ENCODE data around the gene LIN7A. TPM values are rescaled to one million over a fixed set of nuclear protein-coding genes. Genes with fewer than 3 reads are reported as not detected.

The LIN7A gene
- total RNA-seq, 4 donors from 2014 or later: 10.2 to 31.2 (median 16.5) TPM

DNA sequence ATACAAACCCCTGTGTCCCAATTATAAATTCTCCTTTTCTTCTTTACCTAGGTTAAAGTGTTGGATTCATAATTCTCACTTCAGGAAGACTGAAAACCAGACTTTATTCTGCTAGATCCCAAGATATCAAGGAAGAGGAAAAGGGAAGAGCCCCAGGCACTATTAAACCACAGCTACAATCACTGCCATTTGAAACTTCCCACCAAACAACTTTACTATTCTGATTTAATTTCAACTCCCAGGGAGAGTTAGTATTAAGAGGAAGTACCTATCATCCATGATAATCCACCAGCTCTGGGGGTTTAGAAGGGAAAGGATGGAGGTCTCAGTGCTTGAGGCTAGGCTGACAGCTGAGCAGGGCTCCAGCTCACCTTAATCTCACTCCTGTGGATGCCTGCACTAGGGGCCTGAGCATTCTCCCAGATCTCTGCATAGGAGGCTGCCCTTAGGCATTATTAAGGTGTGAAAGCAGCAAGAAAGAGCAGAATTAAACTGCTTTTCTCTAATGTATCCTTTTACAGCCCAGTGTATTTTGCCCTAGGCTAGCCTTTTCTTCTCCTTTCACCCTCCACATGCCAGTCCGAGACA lies 168.1 kb downstream of the LIN7A start:
- Histone ChIP-seq H3K4me3 (no peak overlapping the region), H3K9me3 (no peaks in the 10 kb centered on the region), H3K27me3 (no peaks in the 10 kb centered on the region), H3K4me1 (no peaks in the 10 kb centered on the region), H3K27ac (no peak overlapping the region), H3K36me3 (no peaks in the 10 kb centered on the region)
- TF ChIP-seq, protein P1, sequence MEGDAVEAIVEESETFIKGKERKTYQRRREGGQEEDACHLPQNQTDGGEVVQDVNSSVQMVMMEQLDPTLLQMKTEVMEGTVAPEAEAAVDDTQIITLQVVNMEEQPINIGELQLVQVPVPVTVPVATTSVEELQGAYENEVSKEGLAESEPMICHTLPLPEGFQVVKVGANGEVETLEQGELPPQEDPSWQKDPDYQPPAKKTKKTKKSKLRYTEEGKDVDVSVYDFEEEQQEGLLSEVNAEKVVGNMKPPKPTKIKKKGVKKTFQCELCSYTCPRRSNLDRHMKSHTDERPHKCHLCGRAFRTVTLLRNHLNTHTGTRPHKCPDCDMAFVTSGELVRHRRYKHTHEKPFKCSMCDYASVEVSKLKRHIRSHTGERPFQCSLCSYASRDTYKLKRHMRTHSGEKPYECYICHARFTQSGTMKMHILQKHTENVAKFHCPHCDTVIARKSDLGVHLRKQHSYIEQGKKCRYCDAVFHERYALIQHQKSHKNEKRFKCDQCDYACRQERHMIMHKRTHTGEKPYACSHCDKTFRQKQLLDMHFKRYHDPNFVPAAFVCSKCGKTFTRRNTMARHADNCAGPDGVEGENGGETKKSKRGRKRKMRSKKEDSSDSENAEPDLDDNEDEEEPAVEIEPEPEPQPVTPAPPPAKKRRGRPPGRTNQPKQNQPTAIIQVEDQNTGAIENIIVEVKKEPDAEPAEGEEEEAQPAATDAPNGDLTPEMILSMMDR (IDR thresholded peaks at IDR 0.05): no peak
- intact Hi-C loops (cut with DNase I; ENCODE audit: low total_unique reads): no loop called here
- DNase-seq: no peak

DNA sequence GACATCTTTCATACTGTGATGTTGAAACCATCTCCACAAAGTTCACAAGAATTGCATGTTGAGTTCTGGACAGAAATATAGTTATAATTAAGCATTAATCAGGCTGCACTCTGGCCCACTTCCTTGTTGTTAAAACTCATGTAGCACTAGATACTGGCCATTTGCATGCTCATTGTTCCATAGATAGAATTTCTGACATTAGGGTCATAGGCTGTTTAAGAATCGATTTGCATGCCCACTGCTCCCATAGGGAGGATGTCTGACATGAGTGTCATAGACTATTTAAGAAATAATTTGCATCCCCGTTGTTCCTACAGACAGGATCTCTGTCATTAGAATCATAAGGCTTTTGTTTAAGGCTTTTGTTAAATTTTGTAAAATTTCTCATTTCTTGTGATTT lies 170.8 kb downstream of the LIN7A start:
- Histone ChIP-seq H3K27me3 (no peaks in the 10 kb centered on the region), H3K36me3 (no peaks in the 10 kb centered on the region), H3K4me1 (no peaks in the 10 kb centered on the region), H3K27ac (no peak overlapping the region), H3K9me3 (no peaks in the 10 kb centered on the region), H3K4me3 (no peak overlapping the region)
- intact Hi-C loops (cut with DNase I; ENCODE audit: low total_unique reads): no loop called here
- no peak for DNase-seq
- TF ChIP-seq, protein P1 (IDR thresholded peaks at IDR 0.05): no peak
- TF ChIP-seq POLR2A (IDR thresholded peaks at IDR 0.05): no peak

DNA sequence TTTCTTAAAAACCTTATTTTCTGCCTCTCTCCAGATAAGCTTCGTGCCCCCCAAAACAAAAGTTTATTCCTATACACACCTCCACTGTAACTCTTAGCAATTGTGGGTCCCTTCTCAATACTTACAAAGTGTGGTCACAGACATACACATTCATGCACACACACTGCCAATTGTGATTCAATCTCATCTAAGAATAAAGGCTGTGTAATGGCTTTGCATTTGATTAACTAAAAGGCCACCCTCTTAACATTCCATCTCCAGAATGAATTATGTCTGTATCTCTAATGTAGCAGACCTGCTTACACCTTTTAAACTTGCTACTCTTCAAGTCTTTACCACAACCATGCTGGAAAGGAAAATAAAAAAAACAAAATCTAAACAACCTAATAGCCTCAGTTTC lies 171.5 kb downstream of the LIN7A start:
- no peak overlapping the region for H3K4me3 ChIP-seq
- H3K4me1 ChIP-seq: no peaks in the 10 kb centered on the region
- no peak overlapping the region for H3K27ac ChIP-seq
- intact Hi-C loops (cut with DNase I; ENCODE audit: low total_unique reads): no loop called here
- H3K36me3 ChIP-seq: no peaks in the 10 kb centered on the region
- H3K9me3 ChIP-seq: no peaks in the 10 kb centered on the region
- no peak for DNase-seq
- TF ChIP-seq POLR2A (IDR thresholded peaks at IDR 0.05): no peak
- TF ChIP-seq, protein P1 (IDR thresholded peaks at IDR 0.05): no peak
- no peaks in the 10 kb centered on the region for H3K27me3 ChIP-seq

DNA sequence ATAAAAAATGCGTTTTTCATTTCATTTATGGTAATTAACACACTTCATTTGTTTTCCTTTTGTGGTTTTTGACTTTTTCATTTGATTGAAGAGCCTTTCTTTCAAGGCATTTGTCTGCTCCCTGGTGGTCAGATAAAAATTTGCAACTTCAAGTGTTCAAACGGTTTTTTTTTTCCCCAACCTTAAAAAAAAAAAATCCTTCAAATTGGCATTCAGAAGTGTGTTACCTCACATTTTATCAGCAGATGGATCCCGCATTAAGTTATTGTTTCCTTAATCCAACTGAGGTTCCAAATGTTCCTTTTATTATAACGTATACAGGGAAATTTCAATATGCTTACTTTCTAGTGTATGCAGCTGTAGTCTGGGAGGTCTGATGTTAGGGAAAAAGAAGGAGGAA lies 173.9 kb downstream of the LIN7A start:
- Histone ChIP-seq H3K36me3 (no peaks in the 10 kb centered on the region), H3K27me3 (no peaks in the 10 kb centered on the region), H3K4me3 (no peak overlapping the region), H3K9me3 (no peaks in the 10 kb centered on the region), H3K27ac (no peak overlapping the region), H3K4me1 (no peaks in the 10 kb centered on the region)
- intact Hi-C loops (cut with DNase I; ENCODE audit: low total_unique reads): no loop called here
- no peak for DNase-seq
- TF ChIP-seq, protein P1 (IDR thresholded peaks at IDR 0.05): peak; percentile 25 to 48 (median 41)
- no peak for TF ChIP-seq POLR2A (IDR thresholded peaks at IDR 0.05)

DNA sequence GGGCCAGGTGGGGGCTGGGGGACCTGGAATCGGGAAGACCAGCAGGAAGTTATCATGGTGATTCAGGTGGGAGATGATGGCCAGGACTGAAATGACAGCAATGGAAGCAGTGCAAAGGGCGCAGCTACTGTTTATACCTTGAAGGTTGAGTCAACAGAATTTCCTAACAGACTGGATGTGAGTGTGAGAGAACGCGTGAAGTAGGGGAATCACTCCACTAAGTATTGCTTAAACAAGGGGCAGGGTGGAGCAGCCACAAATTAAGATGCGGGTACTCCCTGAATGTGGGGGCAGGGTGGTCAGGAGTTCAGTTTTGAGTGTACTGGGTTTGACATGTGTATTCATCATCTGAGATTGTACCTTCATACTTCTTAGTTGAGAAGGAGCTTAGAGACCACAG lies 175.9 kb downstream of the LIN7A start:
- H3K4me1 ChIP-seq: no peaks in the 10 kb centered on the region
- H3K4me3 ChIP-seq: no peak overlapping the region
- TF ChIP-seq POLR2A (IDR thresholded peaks at IDR 0.05): no peak
- TF ChIP-seq, protein P1 (IDR thresholded peaks at IDR 0.05): no peak
- no peaks in the 10 kb centered on the region for H3K27me3 ChIP-seq
- H3K9me3 ChIP-seq: no peaks in the 10 kb centered on the region
- intact Hi-C loops (cut with DNase I; ENCODE audit: low total_unique reads): no loop called here
- DNase-seq: no peak
- H3K27ac ChIP-seq: no peak overlapping the region
- no peaks in the 10 kb centered on the region for H3K36me3 ChIP-seq

Measured in uterus (tissue), 4 donors.